Measurements from ENCODE around the gene ASTN1.

DNA sequence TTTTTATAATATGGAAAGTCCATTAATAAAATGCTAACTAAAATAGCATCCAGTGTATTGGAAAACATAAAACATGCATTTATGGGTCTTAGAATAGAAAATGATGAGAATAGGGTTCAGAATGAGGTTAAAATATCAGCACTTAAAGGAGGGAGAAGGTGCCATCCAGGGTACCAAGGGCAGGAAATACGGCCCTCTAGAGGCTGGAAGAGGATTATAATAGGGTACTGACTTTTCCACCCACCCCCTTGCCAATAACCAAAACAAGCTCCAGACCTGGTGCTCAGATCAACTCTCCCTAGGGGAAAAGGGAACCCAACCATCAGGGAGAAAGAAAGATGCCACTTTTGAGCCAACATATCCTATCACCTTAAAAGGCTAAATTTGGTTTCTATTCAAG, 26.7 kb downstream of the ASTN1 start:
- TF ChIP-seq, protein P1, sequence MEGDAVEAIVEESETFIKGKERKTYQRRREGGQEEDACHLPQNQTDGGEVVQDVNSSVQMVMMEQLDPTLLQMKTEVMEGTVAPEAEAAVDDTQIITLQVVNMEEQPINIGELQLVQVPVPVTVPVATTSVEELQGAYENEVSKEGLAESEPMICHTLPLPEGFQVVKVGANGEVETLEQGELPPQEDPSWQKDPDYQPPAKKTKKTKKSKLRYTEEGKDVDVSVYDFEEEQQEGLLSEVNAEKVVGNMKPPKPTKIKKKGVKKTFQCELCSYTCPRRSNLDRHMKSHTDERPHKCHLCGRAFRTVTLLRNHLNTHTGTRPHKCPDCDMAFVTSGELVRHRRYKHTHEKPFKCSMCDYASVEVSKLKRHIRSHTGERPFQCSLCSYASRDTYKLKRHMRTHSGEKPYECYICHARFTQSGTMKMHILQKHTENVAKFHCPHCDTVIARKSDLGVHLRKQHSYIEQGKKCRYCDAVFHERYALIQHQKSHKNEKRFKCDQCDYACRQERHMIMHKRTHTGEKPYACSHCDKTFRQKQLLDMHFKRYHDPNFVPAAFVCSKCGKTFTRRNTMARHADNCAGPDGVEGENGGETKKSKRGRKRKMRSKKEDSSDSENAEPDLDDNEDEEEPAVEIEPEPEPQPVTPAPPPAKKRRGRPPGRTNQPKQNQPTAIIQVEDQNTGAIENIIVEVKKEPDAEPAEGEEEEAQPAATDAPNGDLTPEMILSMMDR (IDR thresholded peaks at IDR 0.05): no peak
- TF ChIP-seq POLR2A (IDR thresholded peaks at IDR 0.05) (no peak), POLR2AphosphoS5 (IDR thresholded peaks at IDR 0.05) (no peak), EP300 (IDR thresholded peaks at IDR 0.05) (no peak)
